Hepatic stellate cell (primary cell): Measurements from ENCODE around the gene ARMC5.
"Not testable (repeated sequence)": the region's sequence is repeated elsewhere in the genome, so short reads cannot be mapped to it uniquely, and the experiment has no call there.

Experiments used
- DNase-seq: peaks from one replicate; pipeline ENCODE4 v3.0.0; 2011; ENCODE audit warnings: low spot score

ARMC5 gene

GRCh38 chr16:31435341-31436220 is 23.7 kb upstream of the ARMC5 start:
- no peak for DNase-seq

- DNase-seq: no peak
These were observed 22.9 kb upstream of the ARMC5 start for GRCh38 chr16:31436221-31437045.

GRCh38 chr16:31438414-31438813 is 20.9 kb upstream of the ARMC5 start:
- no peak for DNase-seq

- not testable (repeated sequence) for DNase-seq
These were observed 20.3 kb upstream of the ARMC5 start for GRCh38 chr16:31439023-31439422.

GRCh38 chr16:31439519-31439918 is 19.8 kb upstream of the ARMC5 start:
- DNase-seq: no peak

GRCh38 chr16:31440516-31441184 is 18.7 kb upstream of the ARMC5 start:
- no peak for DNase-seq

GRCh38 chr16:31441956-31442355 is 17.3 kb upstream of the ARMC5 start:
- no peak for DNase-seq

GRCh38 chr16:31445931-31446330 is 13.4 kb upstream of the ARMC5 start:
- DNase-seq: not testable (repeated sequence)

- DNase-seq: no peak
These were observed 8.1 kb upstream of the ARMC5 start for GRCh38 chr16:31451201-31451600.

- peak; percentile 69 for DNase-seq
These were observed 7.5 kb upstream of the ARMC5 start for GRCh38 chr16:31451681-31452351.

GRCh38 chr16:31452631-31453106 is 6.6 kb upstream of the ARMC5 start:
- DNase-seq: peak; percentile 87

- DNase-seq: no peak
These were observed 5.8 kb upstream of the ARMC5 start for GRCh38 chr16:31453255-31454204.

GRCh38 chr16:31455601-31456314 is 3.5 kb upstream of the ARMC5 start:
- DNase-seq: no peak

GRCh38 chr16:31456988-31457360 is 2.3 kb upstream of the ARMC5 start:
- DNase-seq: no peak

- peak; percentile 69 for DNase-seq
These were observed 1.0 kb upstream of the ARMC5 start for GRCh38 chr16:31458073-31458843.

- peak; percentile 97 for DNase-seq
These were observed 633 bp downstream of the ARMC5 start for GRCh38 chr16:31459687-31460581.

GRCh38 chr16:31460582-31461002 is 1.3 kb downstream of the ARMC5 start:
- no peak for DNase-seq
